Left ventricle myocardium inferior (tissue), 1 donor: ENCODE results near the gene TNPO2. TPM values are rescaled to one million over a fixed set of nuclear protein-coding genes. Genes with fewer than 3 reads are reported as not detected.

Experiments used
- DNase-seq: peaks from one replicate; pipeline ENCODE4 v3.0.0-alpha.2; 2020
- H3K27ac ChIP-seq: fragments of 200-600 bp; replicated peaks from 2 replicates; pipeline ENCODE4 v1.8.0; 2021
- H3K27me3 ChIP-seq: fragments of 200-600 bp; 2 replicates; pipeline ENCODE4 v1.8.0; 2021; ENCODE audit warnings: low read depth
- H3K36me3 ChIP-seq: fragments of 200-600 bp; 2 replicates; pipeline ENCODE4 v1.8.0; 2021
- H3K4me1 ChIP-seq: fragments of 200-600 bp; 2 replicates; pipeline ENCODE4 v1.8.0; 2021
- H3K4me3 ChIP-seq: fragments of 200-600 bp; 2 replicates; pipeline ENCODE4 v1.8.0; 2021; ENCODE audit warnings: mild to moderate bottlenecking, moderate library complexity
- H3K9me3 ChIP-seq: fragments of 200-600 bp; replicated peaks from 2 replicates; pipeline ENCODE4 v1.8.0; 2021
- CTCF ChIP-seq: fragments of 200-600 bp; IDR thresholded peaks from 2 replicates; pipeline ENCODE4 v1.8.0; 2021; ENCODE audit warnings: antibody characterized with exemption, mild to moderate bottlenecking, borderline replicate concordance
- intact Hi-C: fragments of 100-400 bp; cut with micrococcal nuclease; formaldehyde crosslinking; loops from one replicate; pipeline ENCODE4 v1.11.0; 2022
- total RNA-seq: library from RNA; stranded (reverse); fragmentation: NEBNext Ultra II Directional; extraction: Animal tissue kit (Norgen Biotek cat#: 25700); gene quantifications from one replicate; pipeline ENCODE4 v1.2.1, GENCODE V29; 2021
- donor health status: DM: no; HTN: yes; CAD: no; lungs with severe emphysema.

TNPO2 gene
- total RNA-seq, 1 donor from 2014 or later = 33.1 TPM

- no peaks in the 10 kb centered on the region for H3K9me3 ChIP-seq
- no peaks in the 10 kb centered on the region for H3K27me3 ChIP-seq
- H3K36me3 ChIP-seq = peaks cover 36% of the 10 kb centered on the region
- peaks cover 52% of the 10 kb centered on the region for H3K4me1 ChIP-seq
- no peak for DNase-seq
- peak overlapping the region; percentile 98 for H3K27ac ChIP-seq
- intact Hi-C loops = no loop called here
- peak overlapping the region; percentile 92 for H3K4me3 ChIP-seq
- no peak for TF ChIP-seq CTCF
These were observed 53.4 kb downstream of the TNPO2 start for GRCh38 chr19:12670159-12670928.

GRCh38 chr19:12669270-12670158 lies 54.2 kb downstream of the TNPO2 start:
- Histone ChIP-seq H3K4me1 (peaks cover 52% of the 10 kb centered on the region), H3K27ac (peak overlapping the region; percentile 98), H3K4me3 (peak overlapping the region; percentile 92), H3K36me3 (peaks cover 33% of the 10 kb centered on the region), H3K27me3 (no peaks in the 10 kb centered on the region), H3K9me3 (no peaks in the 10 kb centered on the region)
- intact Hi-C loops = no loop called here
- peak; percentile 78 for DNase-seq
- TF ChIP-seq CTCF = peak; percentile 8

GRCh38 chr19:12668932-12669269 lies 54.8 kb downstream of the TNPO2 start:
- H3K27me3 ChIP-seq = no peaks in the 10 kb centered on the region
- intact Hi-C loops = no loop called here
- peaks cover 52% of the 10 kb centered on the region for H3K4me1 ChIP-seq
- H3K9me3 ChIP-seq = no peaks in the 10 kb centered on the region
- H3K36me3 ChIP-seq = peaks cover 33% of the 10 kb centered on the region
- DNase-seq = peak; percentile 49
- no peak for TF ChIP-seq CTCF
- H3K27ac ChIP-seq = peak overlapping the region; percentile 98
- peak overlapping the region; percentile 92 for H3K4me3 ChIP-seq

GRCh38 chr19:12668346-12668745 lies 55.4 kb downstream of the TNPO2 start:
- Histone ChIP-seq H3K4me1 (peaks cover 52% of the 10 kb centered on the region), H3K36me3 (peaks cover 33% of the 10 kb centered on the region), H3K4me3 (peak overlapping the region; percentile 92), H3K27me3 (no peaks in the 10 kb centered on the region), H3K9me3 (no peaks in the 10 kb centered on the region), H3K27ac (peak overlapping the region; percentile 98)
- no peak for TF ChIP-seq CTCF
- DNase-seq = no peak
- intact Hi-C loops = no loop called here

- no peak for TF ChIP-seq CTCF
- H3K4me3 ChIP-seq = peak overlapping the region; percentile 92
- H3K27ac ChIP-seq = no peak overlapping the region
- H3K27me3 ChIP-seq = no peaks in the 10 kb centered on the region
- peaks cover 34% of the 10 kb centered on the region for H3K36me3 ChIP-seq
- intact Hi-C loops = no loop called here
- peaks cover 52% of the 10 kb centered on the region for H3K4me1 ChIP-seq
- DNase-seq = no peak
- no peaks in the 10 kb centered on the region for H3K9me3 ChIP-seq
These were observed 55.9 kb downstream of the TNPO2 start for GRCh38 chr19:12667731-12668302.
